ENCODE data around the gene PHF14. TPM values are rescaled to one million over a fixed set of nuclear protein-coding genes. Genes with fewer than 3 reads are reported as not detected.

The PHF14 gene
- polyA plus RNA-seq, 2 of the 4 experiments (the other 2 are of a cell fraction): 36.7 to 48.0 TPM

DNA sequence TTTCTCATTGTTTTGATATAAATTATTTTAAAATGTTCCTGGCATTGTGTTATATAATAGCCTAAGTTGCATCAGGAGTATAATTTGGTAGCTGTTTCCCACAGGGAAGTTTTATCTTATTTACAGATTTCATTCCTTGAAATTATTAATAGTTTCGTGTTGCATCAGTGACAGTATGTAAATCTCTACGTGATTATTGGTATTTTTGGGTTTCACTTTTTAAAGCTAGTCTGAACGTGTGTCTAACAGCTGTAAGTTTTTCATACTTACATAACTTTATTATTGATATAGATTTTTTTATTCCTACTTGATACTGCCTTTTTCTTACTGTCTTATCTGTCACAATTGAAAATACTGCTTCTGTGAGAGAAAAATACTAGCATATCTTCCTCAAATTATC, 167.9 kb downstream of the PHF14 start:
- H3K4me3 ChIP-seq: no peak overlapping the region
- no peak overlapping the region for H3K4me2 ChIP-seq
- ATAC-seq: no peak
- FAIRE-seq: no peak
- CTCF ChIA-PET: no interaction called here
- no peak overlapping the region for H3K27ac ChIP-seq
- no peak for DNase-seq (ENCODE audit: low read depth in 1 of 2, low spot score in 1 of 2)
- no peak for TF ChIP-seq ZNF302 (CRISPR knock-in tag; IDR thresholded peaks at IDR 0.05)
- no peak for TF ChIP-seq ZSCAN20 (CRISPR knock-in tag; IDR thresholded peaks at IDR 0.05)
- TF ChIP-seq ZC3H11A (IDR thresholded peaks at IDR 0.05): no peak
- TF ChIP-seq, protein P1, sequence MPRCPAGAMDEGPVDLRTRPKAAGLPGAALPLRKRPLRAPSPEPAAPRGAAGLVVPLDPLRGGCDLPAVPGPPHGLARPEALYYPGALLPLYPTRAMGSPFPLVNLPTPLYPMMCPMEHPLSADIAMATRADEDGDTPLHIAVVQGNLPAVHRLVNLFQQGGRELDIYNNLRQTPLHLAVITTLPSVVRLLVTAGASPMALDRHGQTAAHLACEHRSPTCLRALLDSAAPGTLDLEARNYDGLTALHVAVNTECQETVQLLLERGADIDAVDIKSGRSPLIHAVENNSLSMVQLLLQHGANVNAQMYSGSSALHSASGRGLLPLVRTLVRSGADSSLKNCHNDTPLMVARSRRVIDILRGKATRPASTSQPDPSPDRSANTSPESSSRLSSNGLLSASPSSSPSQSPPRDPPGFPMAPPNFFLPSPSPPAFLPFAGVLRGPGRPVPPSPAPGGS (IDR thresholded peaks at IDR 0.05): no peak
- TF ChIP-seq RARB (CRISPR knock-in tag; IDR thresholded peaks at IDR 0.05): no peak
- TF ChIP-seq, protein P2, sequence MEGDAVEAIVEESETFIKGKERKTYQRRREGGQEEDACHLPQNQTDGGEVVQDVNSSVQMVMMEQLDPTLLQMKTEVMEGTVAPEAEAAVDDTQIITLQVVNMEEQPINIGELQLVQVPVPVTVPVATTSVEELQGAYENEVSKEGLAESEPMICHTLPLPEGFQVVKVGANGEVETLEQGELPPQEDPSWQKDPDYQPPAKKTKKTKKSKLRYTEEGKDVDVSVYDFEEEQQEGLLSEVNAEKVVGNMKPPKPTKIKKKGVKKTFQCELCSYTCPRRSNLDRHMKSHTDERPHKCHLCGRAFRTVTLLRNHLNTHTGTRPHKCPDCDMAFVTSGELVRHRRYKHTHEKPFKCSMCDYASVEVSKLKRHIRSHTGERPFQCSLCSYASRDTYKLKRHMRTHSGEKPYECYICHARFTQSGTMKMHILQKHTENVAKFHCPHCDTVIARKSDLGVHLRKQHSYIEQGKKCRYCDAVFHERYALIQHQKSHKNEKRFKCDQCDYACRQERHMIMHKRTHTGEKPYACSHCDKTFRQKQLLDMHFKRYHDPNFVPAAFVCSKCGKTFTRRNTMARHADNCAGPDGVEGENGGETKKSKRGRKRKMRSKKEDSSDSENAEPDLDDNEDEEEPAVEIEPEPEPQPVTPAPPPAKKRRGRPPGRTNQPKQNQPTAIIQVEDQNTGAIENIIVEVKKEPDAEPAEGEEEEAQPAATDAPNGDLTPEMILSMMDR (IDR thresholded peaks at IDR 0.05): no peak
- TF ChIP-seq, protein P3, sequence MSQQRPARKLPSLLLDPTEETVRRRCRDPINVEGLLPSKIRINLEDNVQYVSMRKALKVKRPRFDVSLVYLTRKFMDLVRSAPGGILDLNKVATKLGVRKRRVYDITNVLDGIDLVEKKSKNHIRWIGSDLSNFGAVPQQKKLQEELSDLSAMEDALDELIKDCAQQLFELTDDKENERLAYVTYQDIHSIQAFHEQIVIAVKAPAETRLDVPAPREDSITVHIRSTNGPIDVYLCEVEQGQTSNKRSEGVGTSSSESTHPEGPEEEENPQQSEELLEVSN (IDR thresholded peaks at IDR 0.05; ENCODE audit: borderline replicate concordance, low read depth): no peak
- no peak for TF ChIP-seq EHF (CRISPR knock-in tag; IDR thresholded peaks at IDR 0.05)
- TF ChIP-seq KDM1A (IDR thresholded peaks at IDR 0.05; ENCODE audit: low read depth): no peak
- TF ChIP-seq RNF2 (IDR thresholded peaks at IDR 0.05; ENCODE audit: borderline replicate concordance, low read depth): no peak
- TF ChIP-seq, protein P4, sequence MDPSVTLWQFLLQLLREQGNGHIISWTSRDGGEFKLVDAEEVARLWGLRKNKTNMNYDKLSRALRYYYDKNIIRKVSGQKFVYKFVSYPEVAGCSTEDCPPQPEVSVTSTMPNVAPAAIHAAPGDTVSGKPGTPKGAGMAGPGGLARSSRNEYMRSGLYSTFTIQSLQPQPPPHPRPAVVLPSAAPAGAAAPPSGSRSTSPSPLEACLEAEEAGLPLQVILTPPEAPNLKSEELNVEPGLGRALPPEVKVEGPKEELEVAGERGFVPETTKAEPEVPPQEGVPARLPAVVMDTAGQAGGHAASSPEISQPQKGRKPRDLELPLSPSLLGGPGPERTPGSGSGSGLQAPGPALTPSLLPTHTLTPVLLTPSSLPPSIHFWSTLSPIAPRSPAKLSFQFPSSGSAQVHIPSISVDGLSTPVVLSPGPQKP (IDR thresholded peaks at IDR 0.05; ENCODE audit: low read depth, low read length): no peak
- TF ChIP-seq, protein P5, sequence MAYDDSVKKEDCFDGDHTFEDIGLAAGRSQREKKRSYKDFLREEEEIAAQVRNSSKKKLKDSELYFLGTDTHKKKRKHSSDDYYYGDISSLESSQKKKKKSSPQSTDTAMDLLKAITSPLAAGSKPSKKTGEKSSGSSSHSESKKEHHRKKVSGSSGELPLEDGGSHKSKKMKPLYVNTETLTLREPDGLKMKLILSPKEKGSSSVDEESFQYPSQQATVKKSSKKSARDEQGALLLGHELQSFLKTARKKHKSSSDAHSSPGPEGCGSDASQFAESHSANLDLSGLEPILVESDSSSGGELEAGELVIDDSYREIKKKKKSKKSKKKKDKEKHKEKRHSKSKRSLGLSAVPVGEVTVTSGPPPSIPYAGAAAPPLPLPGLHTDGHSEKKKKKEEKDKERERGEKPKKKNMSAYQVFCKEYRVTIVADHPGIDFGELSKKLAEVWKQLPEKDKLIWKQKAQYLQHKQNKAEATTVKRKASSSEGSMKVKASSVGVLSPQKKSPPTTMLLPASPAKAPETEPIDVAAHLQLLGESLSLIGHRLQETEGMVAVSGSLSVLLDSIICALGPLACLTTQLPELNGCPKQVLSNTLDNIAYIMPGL (CRISPR knock-in tag; IDR thresholded peaks at IDR 0.05; ENCODE audit: borderline replicate concordance): no peak
- TF ChIP-seq FOSL2 (IDR thresholded peaks at IDR 0.05): no peak
- no peak for TF ChIP-seq FOSL2 (CRISPR knock-in tag; IDR thresholded peaks at IDR 0.05)
- no peak for TF ChIP-seq POLR2AphosphoS2 (conservative IDR thresholded peaks at IDR 0.05; ENCODE audit: low read length)
- POLR2A ChIA-PET: no interaction called here
- H3K4me1 ChIP-seq: no peaks in the 10 kb centered on the region
- 86% methylated on average over 3 of the region's 3 CpGs for WGBS (ENCODE audit: missing lambda C conversion rate)
- no peaks in the 10 kb centered on the region for H3K9me3 ChIP-seq

DNA sequence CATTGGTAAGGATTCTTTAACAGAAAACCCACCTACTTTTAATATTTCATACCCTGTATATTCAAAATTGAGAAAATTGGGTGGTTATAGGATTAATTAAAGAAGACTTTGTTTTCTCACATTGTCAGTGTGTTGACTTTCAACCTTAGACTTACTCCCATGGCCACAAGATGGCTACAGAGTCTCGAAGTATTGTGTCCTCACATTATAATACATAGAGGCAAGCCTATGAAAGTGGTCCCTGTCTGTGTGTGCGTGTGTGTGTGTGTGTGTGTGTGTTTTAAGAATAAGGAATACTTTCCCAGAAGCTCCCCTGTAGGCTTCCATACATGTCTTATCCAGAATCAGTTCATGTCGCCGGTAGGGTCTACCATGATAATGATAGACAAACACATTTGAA, 180.0 kb downstream of the PHF14 start:
- no peak overlapping the region for H3K27ac ChIP-seq
- H3K4me2 ChIP-seq: no peak overlapping the region
- no peaks in the 10 kb centered on the region for H3K4me1 ChIP-seq
- DNase-seq (ENCODE audit: low read depth in 1 of 2, low spot score in 1 of 2): no peak
- TF ChIP-seq NPAS2 (CRISPR knock-in tag; IDR thresholded peaks at IDR 0.05; ENCODE audit: borderline replicate concordance) (no peak), HDAC2 (IDR thresholded peaks at IDR 0.05) (no peak), EP300 (IDR thresholded peaks at IDR 0.05) (no peak), TP53 (CRISPR knock-in tag; IDR thresholded peaks at IDR 0.05) (no peak), KDM5A (IDR thresholded peaks at IDR 0.05) (no peak), FOXS1 (CRISPR knock-in tag; IDR thresholded peaks at IDR 0.05) (no peak), HOXA7 (CRISPR knock-in tag; IDR thresholded peaks at IDR 0.05) (no peak), RARB (CRISPR knock-in tag; IDR thresholded peaks at IDR 0.05) (no peak), JUNB (IDR thresholded peaks at IDR 0.05) (no peak), PHF8 (IDR thresholded peaks at IDR 0.05; ENCODE audit: borderline replicate concordance, low read depth) (no peak), SREBF2 (IDR thresholded peaks at IDR 0.05) (no peak), ZSCAN20 (CRISPR knock-in tag; IDR thresholded peaks at IDR 0.05) (no peak), RNF2 (IDR thresholded peaks at IDR 0.05; ENCODE audit: borderline replicate concordance, low read depth) (no peak), KDM1A (IDR thresholded peaks at IDR 0.05; ENCODE audit: low read depth) (no peak), POLR2A (IDR thresholded peaks at IDR 0.05; ENCODE audit: low read length) (no peak), CHD2 (IDR thresholded peaks at IDR 0.05; ENCODE audit: low read length, partially characterized antibody) (no peak), CBX2 (IDR thresholded peaks at IDR 0.05; ENCODE audit: borderline replicate concordance, low read depth) (no peak)
- TF ChIP-seq, protein P6, sequence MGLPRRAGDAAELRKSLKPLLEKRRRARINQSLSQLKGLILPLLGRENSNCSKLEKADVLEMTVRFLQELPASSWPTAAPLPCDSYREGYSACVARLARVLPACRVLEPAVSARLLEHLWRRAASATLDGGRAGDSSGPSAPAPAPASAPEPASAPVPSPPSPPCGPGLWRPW (IDR thresholded peaks at IDR 0.05): no peak
- TF ChIP-seq, protein P7, sequence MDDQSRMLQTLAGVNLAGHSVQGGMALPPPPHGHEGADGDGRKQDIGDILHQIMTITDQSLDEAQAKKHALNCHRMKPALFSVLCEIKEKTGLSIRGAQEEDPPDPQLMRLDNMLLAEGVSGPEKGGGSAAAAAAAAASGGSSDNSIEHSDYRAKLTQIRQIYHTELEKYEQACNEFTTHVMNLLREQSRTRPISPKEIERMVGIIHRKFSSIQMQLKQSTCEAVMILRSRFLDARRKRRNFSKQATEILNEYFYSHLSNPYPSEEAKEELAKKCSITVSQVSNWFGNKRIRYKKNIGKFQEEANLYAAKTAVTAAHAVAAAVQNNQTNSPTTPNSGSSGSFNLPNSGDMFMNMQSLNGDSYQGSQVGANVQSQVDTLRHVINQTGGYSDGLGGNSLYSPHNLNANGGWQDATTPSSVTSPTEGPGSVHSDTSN (IDR thresholded peaks at IDR 0.05): no peak
- no peak overlapping the region for H3K4me3 ChIP-seq
- POLR2A ChIA-PET: no interaction called here
- ATAC-seq: no peak
- no peak for FAIRE-seq
- CTCF ChIA-PET: no interaction called here
- WGBS (ENCODE audit: missing lambda C conversion rate): 94% methylated on average over 4 of the region's 4 CpGs
- no peaks in the 10 kb centered on the region for H3K9me3 ChIP-seq

Data from A549 (cell line).